K562 (cell line): Measurements from ENCODE around the gene MTMR10. TPM values are rescaled to one million over a fixed set of nuclear protein-coding genes. Genes with fewer than 3 reads are reported as not detected.

Source experiments
- ATAC-seq: fragments of 200-7000 bp; cut with Tn5 transposase; 3 replicates; pipeline ENCODE4 v1.9.1; 2020; ENCODE audit warnings: moderate library complexity
- BruUV-seq: library from RNA; stranded (reverse); fragments of 400-500 nt; replicated peaks from 2 replicates; lab custom pipeline; 2021; lab: Mats Ljungman, UMichigan
- CTCF ChIA-PET: fragments of 300-600 bp; formaldehyde crosslinking; extraction: SDS; loops from one replicate; lab custom pipeline; 2021; ENCODE audit warnings: low intra/inter-chr PET ratio; lab: Yijun Ruan, JAX
- POLR2A ChIA-PET: fragments of 300-600, 350-650 bp; sonication (Branson Sonifier 250); formaldehyde crosslinking; extraction: SDS; loops from one replicate; lab custom pipeline; 2021; ENCODE audit warnings: antibody characterized with exemption, inconsistent platforms; lab: Yijun Ruan, JAX
- DNase-seq, 4 experiments: peaks; one replicate each; pipeline versions ENCODE4 v3.0.0 to v3.0.0-alpha.2; 2011 to 2018; ENCODE audit warnings: low spot score in 3 of 4, mixed read lengths in 3 of 4; ENCODE audit errors: extremely low read depth in 1 of 4
- FAIRE-seq: peaks from 2 replicates; lab custom pipeline; 2011; peaks lifted over from hg19 to GRCh38; lab: Jason Lieb, UNC
- H2AFZ ChIP-seq: 2 replicates; pipeline ENCODE4 v1.6.0; 2011; ENCODE audit warnings: low read depth, low read length, control low read depth, inconsistent platforms
- H3K27ac ChIP-seq: fragments of 200-600 bp; 3 replicates; pipeline ENCODE4 v1.8.0; 2011; ENCODE audit warnings: low read depth, mild to moderate bottlenecking, control low read depth, inconsistent platforms, low read length, moderate library complexity, mixed read lengths; ENCODE audit errors: extremely low read depth
- H3K27me3 ChIP-seq, 2 experiments: fragments of 300-600 bp in 1 of 2; 2 replicates in 1 of 2; 3 replicates in 1 of 2; pipeline versions ENCODE4 v1.6.0 to v1.8.0; 2011; ENCODE audit warnings: inconsistent platforms in 2 of 2, low read length in 2 of 2, mild to moderate bottlenecking in 1 of 2, mixed read lengths in 1 of 2, moderate library complexity in 1 of 2; ENCODE audit not compliant: control insufficient read depth in 2 of 2, insufficient read depth in 2 of 2
- H3K36me3 ChIP-seq: fragments of 300-600 bp; 3 replicates; pipeline ENCODE4 v1.8.0; 2011; ENCODE audit warnings: mild to moderate bottlenecking, low read length, inconsistent platforms; ENCODE audit not compliant: control insufficient read depth, insufficient read depth
- H3K4me1 ChIP-seq, 2 experiments: fragments of 200-600 bp in 1 of 2; replicated peaks in 1 of 2; 2 replicates in 1 of 2; 3 replicates in 1 of 2; pipeline versions ENCODE4 v1.5.1 to v1.8.0; 2011; ENCODE audit warnings: inconsistent platforms in 2 of 2, low read length in 2 of 2, mild to moderate bottlenecking in 1 of 2, mixed read lengths in 1 of 2, moderate library complexity in 1 of 2; ENCODE audit not compliant: control insufficient read depth in 2 of 2, insufficient read depth in 2 of 2
- H3K4me2 ChIP-seq: 2 replicates; pipeline ENCODE4 v1.6.1; 2011; ENCODE audit warnings: low read length, control low read depth, inconsistent platforms, mixed read lengths; ENCODE audit not compliant: insufficient read depth
- H3K4me3 ChIP-seq: fragments of 200-600 bp; sonication (generic), shearing (Covaris generic); 2 replicates; pipeline ENCODE4 v1.5.1; 2016; ENCODE audit warnings: control low read depth, inconsistent platforms
- H3K79me2 ChIP-seq: fragments of 200-600 bp; 3 replicates; pipeline ENCODE4 v1.8.0; 2011; ENCODE audit warnings: low read length, inconsistent platforms; ENCODE audit not compliant: control insufficient read depth, insufficient read depth
- H3K9ac ChIP-seq, 2 experiments: 2 replicates each; pipeline versions ENCODE4 v1.6.0 to v1.6.1; 2011; ENCODE audit warnings: low read depth in 2 of 2, low read length in 2 of 2, control low read depth in 1 of 2, inconsistent platforms in 1 of 2, mild to moderate bottlenecking in 1 of 2, mixed read lengths in 1 of 2; ENCODE audit not compliant: insufficient read depth in 1 of 2
- H3K9me1 ChIP-seq: one replicate; pipeline ENCODE4 v1.6.0; 2011; ENCODE audit warnings: inconsistent platforms, mild to moderate bottlenecking, low read length, moderate library complexity; ENCODE audit not compliant: control insufficient read depth, insufficient read depth
- H3K9me3 ChIP-seq: replicated peaks from 2 replicates; pipeline ENCODE4 v1.5.1; 2011; ENCODE audit warnings: low read depth, low read length, inconsistent platforms; ENCODE audit not compliant: control insufficient read depth, insufficient read depth
- H4K20me1 ChIP-seq: replicated peaks from 2 replicates; pipeline ENCODE4 v1.6.1; 2011; ENCODE audit warnings: low read length, inconsistent platforms, mixed read lengths; ENCODE audit not compliant: control insufficient read depth, insufficient read depth
- ARHGAP35 ChIP-seq: fragments of 450-650 bp; IDR thresholded peaks from 2 replicates; pipeline ENCODE4 v1.6.1; 2018; ENCODE audit not compliant: partially characterized antibody
- BCOR ChIP-seq: fragments of 450-650 bp; IDR thresholded peaks from 2 replicates; pipeline ENCODE4 v1.6.1; 2016
- CBX2 ChIP-seq: fragments of 200-600 bp; sonication (generic); IDR thresholded peaks from one replicate; pipeline ENCODE4 v1.6.1; 2012; ENCODE audit warnings: mild to moderate bottlenecking, low read length, inconsistent platforms; ENCODE audit not compliant: insufficient read depth, poor library complexity, severe bottlenecking
- MAZ ChIP-seq, 2 experiments: fragments of 450-650 bp in 1 of 2; sonication (generic) in 1 of 2; formaldehyde crosslinking; IDR thresholded peaks in 1 of 2; conservative IDR thresholded peaks in 1 of 2; 2 replicates each; pipeline versions ENCODE4 v1.4.0 to v1.5.0; 2020; ENCODE audit warnings: mild to moderate bottlenecking in 1 of 2, missing genetic modification reagents in 1 of 2
- TOE1 ChIP-seq, 2 experiments: fragments of 450-650 bp in 1 of 2; sonication (generic) in 1 of 2; formaldehyde crosslinking in 1 of 2; IDR thresholded peaks; 2 replicates each; pipeline versions ENCODE4 v1.7.1 to v1.8.0; 2016 to 2022; ENCODE audit warnings: borderline replicate concordance in 2 of 2, mild to moderate bottlenecking in 2 of 2, antibody characterized with exemption in 1 of 2, inconsistent platforms in 1 of 2, low read depth in 1 of 2, missing genetic modification reagents in 1 of 2, moderate library complexity in 1 of 2
- ZC3H4 ChIP-seq: sonication (generic); formaldehyde crosslinking; IDR thresholded peaks from 2 replicates; pipeline ENCODE4 v1.9.0; 2021; ENCODE audit warnings: missing genetic modification reagents, borderline replicate concordance
- ZNF165 ChIP-seq: fragments of 250-450 bp; sonication (Bioruptor Pico); IDR thresholded peaks from 2 replicates; pipeline ENCODE4 v1.4.0; 2020; ENCODE audit warnings: borderline replicate concordance
- ZNF445 ChIP-seq: fragments of 250-450 bp; sonication (Bioruptor Pico); IDR thresholded peaks from 2 replicates; pipeline ENCODE4 v1.4.0; 2020; ENCODE audit warnings: low read depth, mild to moderate bottlenecking, moderate library complexity
- ZNF583 ChIP-seq: fragments of 250-450 bp; sonication (Bioruptor Pico); IDR thresholded peaks from 2 replicates; pipeline ENCODE4 v1.4.0; 2020
- ZNF644 ChIP-seq: fragments of 200-800 bp; sonication (Bioruptor generic); IDR thresholded peaks from 2 replicates; pipeline ENCODE4 v1.6.1; 2016; ENCODE audit warnings: low read depth, missing genetic modification characterization, missing compliant biosample characterization
- WGBS: fragments of 100-300 bp; shearing (Covaris generic); methylation state at CpG from one replicate; pipeline ENCODE4 v1.1.6; 2016; ENCODE audit warnings: low coverage, mixed read lengths; ENCODE audit not compliant: insufficient coverage; ENCODE audit errors: missing lambda C conversion rate; 5-methylcytosine and 5-hydroxymethylcytosine counted together
- in situ Hi-C: fragments of 300-500 bp; cut with MboI; formaldehyde crosslinking; loops from 4 replicates; pipeline ENCODE4 v1.15.0; 2018; ENCODE audit warnings: inconsistent platforms, mixed read lengths
- intact Hi-C: fragments of 100-400 bp; cut with micrococcal nuclease; formaldehyde crosslinking; loops from 2 replicates; pipeline ENCODE4 v1.14.2; 2022
- polyA plus RNA-seq, 8 experiments: library from polyadenylated mRNA; depleted of rRNA in 4 of 8; stranded (reverse) in 5 of 8; unstranded in 3 of 8; fragments of >200 nt; fragmentation: Nextera tagmentation in 2 of 8; fragmentation: Illumina TruSeq in 1 of 8; extraction: Ambion mirVana in 2 of 8; extraction: Trizol in 1 of 8; gene quantifications; 2 replicates each; pipeline versions ENCODE4 v1.2.1 to v1.2.3, GENCODE V29; 2011 to 2014; ENCODE audit warnings: inconsistent platforms in 1 of 8, missing spikeins in 1 of 8
- total RNA-seq, 7 experiments: library from RNA; depleted of rRNA in 6 of 7; stranded (reverse); fragments of >200 nt in 6 of 7; fragmentation: Illumina TruSeq in 2 of 7; extraction: Trizol in 2 of 7; gene quantifications; 2 replicates each; pipeline versions ENCODE4 v1.2.1 to v1.2.3, GENCODE V29; 2011 to 2021; ENCODE audit warnings: low replicate concordance in 1 of 7
- TF ChIP-seq, protein P1 (sequence below): fragments of 450-650 bp; IDR thresholded peaks from 2 replicates; pipeline ENCODE4 v1.6.1; 2017; ENCODE audit warnings: mild to moderate bottlenecking, moderate library complexity
- TF ChIP-seq, protein P2 (sequence below): fragments of 250-450 bp; sonication (Bioruptor Pico); IDR thresholded peaks from 2 replicates; pipeline ENCODE4 v1.4.0; 2020

Gene MTMR10
- total and polyA plus RNA-seq, 9 of the 15 experiments (the other 6 are each of a cell fraction or from before 2014, with no cell fraction given) = 1.6 to 6.8 (median 4.8) TPM

DNA sequence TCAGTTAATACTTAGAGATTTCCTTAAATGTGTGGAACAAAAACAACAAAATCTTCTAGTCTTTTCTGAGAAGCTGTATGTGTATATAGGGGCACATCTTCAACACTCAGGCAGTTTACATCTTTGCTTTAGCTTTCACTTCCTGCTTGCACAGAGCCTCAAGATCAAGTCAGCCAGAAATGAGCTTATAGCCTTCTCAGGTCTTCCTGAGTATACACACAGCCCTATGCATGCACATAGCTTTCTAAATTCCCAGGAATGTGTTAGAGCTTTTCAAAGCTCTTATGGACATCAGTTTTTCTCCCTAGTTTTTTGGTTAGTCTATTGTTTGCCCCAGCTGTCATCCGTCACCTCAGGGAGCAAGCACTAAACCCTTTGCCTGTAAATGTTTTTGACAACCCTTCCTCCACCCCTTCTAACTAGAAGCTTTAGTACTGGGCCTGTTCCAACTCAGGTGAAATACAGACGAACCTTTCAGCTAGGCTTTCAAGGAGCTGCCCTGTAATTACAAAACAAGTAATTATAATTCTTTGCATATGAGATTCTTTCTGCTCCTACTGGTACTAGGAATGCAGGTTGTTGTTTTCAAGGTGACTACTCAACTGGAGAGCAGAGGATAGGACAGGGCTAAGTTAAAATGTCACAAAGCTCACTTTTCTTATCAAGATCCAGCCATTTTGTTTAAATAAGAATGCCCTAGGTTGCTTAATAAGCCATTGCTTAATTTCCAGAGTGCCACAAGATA, 22.6 kb upstream of the MTMR10 start:
- in situ Hi-C loops (no loop called here), intact Hi-C loops (no loop called here)
- Histone ChIP-seq H3K4me3 (no peak overlapping the region), H3K27ac (no peak overlapping the region), H3K27me3 (no peaks in the 10 kb centered on the region; a peak in 1 of 5 replicates), H3K9ac (no peak overlapping the region), H3K36me3 (no peaks in the 10 kb centered on the region), H4K20me1 (no peaks in the 10 kb centered on the region), H2AFZ (no peak overlapping the region), H3K9me3 (0 out of 2 replicates have a peak, but pooled peaks cover 2% of the 10 kb centered on the region), H3K79me2 (no peaks in the 10 kb centered on the region), H3K4me1 (no peaks in the 10 kb centered on the region)
- no peak for ATAC-seq
- WGBS = 0% methylated on average over 2 of the region's 2 CpGs
- ChIA-PET POLR2A (interaction anchor here (0.8 kb wide), 1 partner anchor 23 kb away, joined by 5 read pairs; the partner anchor contains the start of gene MTMR10), CTCF (no interaction called here)
- no peak for FAIRE-seq
- TF ChIP-seq TOE1 (IDR thresholded peaks at IDR 0.05; ENCODE audit: borderline replicate concordance) (no peak), TOE1 (CRISPR knock-in tag; IDR thresholded peaks at IDR 0.05; ENCODE audit: borderline replicate concordance, low read depth) (no peak), ZNF644 (tag) (no peak), ZNF583 (no peak), ZC3H4 (CRISPR knock-in tag) (no peak), CBX2 (no peak), ZNF445 (CRISPR knock-in tag) (no peak), ARHGAP35 (no peak), BCOR (no peak), MAZ (CRISPR knock-in tag; conservative IDR thresholded peaks at IDR 0.05 in 1 of 2, IDR thresholded peaks at IDR 0.05 in 1 of 2) (no peak), ZNF165 (no peak)
- TF ChIP-seq, protein P1, sequence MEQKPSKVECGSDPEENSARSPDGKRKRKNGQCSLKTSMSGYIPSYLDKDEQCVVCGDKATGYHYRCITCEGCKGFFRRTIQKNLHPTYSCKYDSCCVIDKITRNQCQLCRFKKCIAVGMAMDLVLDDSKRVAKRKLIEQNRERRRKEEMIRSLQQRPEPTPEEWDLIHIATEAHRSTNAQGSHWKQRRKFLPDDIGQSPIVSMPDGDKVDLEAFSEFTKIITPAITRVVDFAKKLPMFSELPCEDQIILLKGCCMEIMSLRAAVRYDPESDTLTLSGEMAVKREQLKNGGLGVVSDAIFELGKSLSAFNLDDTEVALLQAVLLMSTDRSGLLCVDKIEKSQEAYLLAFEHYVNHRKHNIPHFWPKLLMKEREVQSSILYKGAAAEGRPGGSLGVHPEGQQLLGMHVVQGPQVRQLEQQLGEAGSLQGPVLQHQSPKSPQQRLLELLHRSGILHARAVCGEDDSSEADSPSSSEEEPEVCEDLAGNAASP = no peak
- TF ChIP-seq, protein P2, sequence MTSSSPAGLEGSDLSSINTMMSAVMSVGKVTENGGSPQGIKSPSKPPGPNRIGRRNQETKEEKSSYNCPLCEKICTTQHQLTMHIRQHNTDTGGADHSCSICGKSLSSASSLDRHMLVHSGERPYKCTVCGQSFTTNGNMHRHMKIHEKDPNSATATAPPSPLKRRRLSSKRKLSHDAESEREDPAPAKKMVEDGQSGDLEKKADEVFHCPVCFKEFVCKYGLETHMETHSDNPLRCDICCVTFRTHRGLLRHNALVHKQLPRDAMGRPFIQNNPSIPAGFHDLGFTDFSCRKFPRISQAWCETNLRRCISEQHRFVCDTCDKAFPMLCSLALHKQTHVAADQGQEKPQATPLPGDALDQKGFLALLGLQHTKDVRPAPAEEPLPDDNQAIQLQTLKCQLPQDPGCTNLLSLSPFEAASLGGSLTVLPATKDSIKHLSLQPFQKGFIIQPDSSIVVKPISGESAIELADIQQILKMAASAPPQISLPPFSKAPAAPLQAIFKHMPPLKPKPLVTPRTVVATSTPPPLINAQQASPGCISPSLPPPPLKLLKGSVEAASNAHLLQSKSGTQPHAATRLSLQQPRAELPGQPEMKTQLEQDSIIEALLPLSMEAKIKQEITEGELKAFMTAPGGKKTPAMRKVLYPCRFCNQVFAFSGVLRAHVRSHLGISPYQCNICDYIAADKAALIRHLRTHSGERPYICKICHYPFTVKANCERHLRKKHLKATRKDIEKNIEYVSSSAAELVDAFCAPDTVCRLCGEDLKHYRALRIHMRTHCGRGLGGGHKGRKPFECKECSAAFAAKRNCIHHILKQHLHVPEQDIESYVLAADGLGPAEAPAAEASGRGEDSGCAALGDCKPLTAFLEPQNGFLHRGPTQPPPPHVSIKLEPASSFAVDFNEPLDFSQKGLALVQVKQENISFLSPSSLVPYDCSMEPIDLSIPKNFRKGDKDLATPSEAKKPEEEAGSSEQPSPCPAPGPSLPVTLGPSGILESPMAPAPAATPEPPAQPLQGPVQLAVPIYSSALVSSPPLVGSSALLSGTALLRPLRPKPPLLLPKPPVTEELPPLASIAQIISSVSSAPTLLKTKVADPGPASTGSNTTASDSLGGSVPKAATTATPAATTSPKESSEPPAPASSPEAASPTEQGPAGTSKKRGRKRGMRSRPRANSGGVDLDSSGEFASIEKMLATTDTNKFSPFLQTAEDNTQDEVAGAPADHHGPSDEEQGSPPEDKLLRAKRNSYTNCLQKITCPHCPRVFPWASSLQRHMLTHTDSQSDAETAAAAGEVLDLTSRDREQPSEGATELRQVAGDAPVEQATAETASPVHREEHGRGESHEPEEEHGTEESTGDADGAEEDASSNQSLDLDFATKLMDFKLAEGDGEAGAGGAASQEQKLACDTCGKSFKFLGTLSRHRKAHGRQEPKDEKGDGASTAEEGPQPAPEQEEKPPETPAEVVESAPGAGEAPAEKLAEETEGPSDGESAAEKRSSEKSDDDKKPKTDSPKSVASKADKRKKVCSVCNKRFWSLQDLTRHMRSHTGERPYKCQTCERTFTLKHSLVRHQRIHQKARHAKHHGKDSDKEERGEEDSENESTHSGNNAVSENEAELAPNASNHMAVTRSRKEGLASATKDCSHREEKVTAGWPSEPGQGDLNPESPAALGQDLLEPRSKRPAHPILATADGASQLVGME (CRISPR knock-in tag) = no peak
- TF ChIP-seq, all 486 proteins: peak for 0
- Histone ChIP-seq H3K4me2 (no peak overlapping the region), H3K9me1 (no peaks in the 10 kb centered on the region)
- DNase-seq = no peak
- BruUV-seq = no TSS peak
